GM21619 (cell line): ENCODE data around the gene MSH5.
A peak's percentile ranks its signal among the peaks of the same experiment; 100 is the strongest.

Source experiments
- ATAC-seq: cut with Tn5 transposase; IDR thresholded peaks from one replicate; pipeline ENCODE4 v1.9.1; 2021; ENCODE audit not compliant: unreplicated experiment

Gene MSH5

DNA sequence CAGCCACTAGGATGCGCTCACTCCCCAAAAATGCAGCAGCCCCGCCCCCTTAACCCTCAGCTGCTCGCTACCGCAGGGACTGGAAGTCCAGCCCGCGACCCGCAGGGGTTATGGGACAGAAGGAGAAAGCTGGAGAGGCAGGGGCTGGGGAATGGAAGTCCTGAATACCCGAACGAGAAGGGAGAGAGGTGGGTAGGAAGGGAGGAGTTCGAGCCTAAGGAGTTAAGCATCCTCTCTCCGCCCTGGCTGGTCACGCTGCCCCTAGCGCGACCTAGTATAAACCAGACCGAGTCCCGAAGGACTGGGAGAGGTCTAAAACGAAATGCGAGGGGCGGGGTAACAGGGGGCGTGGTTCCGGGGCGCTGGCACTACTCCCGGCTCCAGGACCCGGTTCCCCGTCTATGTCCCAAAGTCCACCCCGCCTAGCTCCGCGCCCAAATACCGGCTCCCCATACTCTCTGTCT, 10.3 kb upstream of the MSH5 start:
- ATAC-seq, result peak; percentile 43

DNA sequence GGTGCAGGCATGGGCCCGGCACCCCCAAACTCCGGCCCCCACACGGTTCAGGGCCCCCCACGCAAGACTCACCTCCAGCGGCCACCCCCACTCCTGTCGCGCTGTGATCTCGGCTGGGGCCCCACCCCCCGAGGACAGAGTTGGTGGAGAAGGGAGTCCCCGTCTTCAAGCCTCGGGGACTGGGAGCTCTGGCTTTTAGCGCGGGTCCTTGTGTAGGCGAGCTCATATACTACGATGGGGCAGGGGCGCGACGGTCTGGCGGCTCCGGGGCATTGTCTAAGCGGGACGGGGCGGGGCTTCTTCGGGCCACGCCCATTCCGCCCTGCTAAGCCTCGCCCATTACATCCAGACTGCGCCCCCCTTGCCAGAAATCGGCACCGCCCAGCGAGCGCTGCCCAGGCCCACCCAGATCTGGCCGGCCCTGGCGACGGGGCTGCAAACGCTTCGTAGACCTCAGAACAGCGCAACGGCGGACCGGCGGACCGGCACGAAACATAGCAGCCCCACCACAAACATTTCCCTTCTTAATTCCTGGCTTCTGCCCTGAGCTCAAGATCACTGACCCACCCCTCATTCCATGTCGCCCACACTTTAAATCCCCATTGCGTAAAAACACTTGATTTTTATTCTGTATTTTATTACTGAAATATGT, 9.7 kb upstream of the MSH5 start:
- ATAC-seq, result peak; percentile 30

DNA sequence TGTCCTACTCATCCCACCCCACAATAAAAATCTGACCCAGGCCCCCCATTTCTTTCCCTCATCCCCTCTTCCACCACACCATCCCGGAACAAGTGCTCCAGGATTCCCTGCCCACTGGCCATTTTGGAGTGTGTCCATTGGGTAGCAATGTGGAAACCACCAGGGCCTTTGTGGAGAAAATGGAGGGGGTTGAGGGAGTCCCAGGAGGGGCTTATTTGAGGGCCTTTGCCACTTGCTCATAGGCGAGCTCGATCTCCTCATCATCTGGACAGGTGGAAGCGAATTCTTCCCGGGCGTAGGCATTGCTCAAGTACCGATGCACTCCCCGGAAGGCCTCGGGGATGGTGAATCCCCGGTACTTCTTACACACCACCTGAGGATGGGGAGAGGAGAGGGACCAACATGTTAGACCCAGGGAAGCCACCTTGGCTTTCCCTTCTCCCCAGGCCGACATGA, 9.1 kb upstream of the MSH5 start:
- ATAC-seq, result no peak

DNA sequence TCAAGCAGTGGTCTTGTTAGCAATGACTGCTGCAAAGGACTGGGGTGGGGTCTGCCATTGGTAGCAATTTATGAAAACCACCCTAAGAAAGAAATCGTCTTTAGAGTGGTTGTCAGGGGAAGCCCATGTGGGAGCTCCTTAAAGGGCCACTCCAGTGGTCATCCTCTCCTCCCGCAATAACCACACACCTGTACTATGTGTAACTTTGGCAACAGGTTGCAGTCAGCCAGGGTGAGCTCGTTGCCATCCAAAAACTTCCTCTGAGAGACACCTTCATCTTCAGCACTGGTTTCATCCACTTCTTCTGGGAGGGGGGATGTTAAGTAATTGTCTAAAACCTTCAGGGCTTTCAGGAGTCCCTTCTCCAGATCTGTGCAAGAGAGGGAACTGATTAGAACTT, 7.8 kb upstream of the MSH5 start:
- ATAC-seq, result no peak

- no peak for ATAC-seq
Measured at GRCh38 chr6:31733734-31734133, 6.1 kb upstream of the MSH5 start.

DNA sequence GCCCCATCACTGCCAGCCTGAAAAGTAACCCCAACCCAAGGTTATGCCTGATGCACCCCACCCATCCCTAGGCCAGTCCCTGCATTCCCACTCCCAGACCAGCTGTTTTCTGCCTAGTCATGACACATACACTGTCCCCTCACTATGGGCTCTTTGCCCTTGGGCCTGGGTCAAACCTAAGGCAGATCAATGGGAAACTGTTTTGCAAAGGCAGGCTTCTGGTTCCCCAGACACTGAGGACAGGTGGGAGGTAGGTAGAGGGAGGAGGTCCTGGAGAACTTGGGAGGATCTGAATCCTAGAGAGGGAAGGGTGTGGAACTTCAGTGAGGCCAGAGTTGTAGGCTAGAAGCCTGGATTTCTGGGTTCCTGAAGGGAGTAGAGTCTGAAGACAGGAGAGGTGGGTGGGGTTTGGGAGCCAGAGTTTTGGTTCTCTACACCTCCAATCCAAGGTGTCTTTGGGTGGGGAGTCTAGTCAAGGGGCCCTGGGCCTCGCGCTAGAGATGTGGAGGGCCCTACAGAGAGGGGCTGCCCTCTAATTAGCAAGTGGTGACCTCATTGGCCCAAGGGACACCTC, 5.5 kb upstream of the MSH5 start:
- no peak for ATAC-seq

DNA sequence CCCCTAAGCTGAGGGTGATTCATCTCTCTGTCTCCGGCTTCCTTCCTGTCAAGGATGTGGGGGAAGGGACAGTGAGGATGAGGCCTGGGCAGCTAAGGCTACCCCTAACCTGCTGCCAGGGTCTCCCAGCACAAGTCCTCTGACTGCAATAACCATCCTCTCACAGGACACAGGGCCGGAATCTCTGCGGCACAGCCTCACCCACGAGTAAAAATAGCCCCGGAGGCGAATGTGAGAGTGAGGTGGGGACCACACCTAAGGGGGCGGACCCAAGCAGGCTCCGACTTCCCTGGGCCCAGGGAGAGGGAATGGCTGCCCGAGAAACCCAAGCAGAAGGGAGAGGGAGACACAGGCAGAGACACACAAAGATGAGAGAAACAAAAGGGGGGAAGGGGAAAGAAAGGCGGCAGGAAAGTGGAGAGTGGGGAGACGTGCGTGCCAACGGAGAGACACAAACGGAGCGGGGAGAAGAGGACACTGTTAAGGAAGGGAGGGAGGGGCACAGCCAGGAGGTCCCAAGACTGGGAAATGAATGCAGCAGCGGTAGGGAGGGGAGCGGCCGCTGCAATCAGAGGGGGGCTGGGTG, 4.9 kb upstream of the MSH5 start:
- peak; percentile 27 for ATAC-seq

GRCh38 chr6:31736021-31736767, 3.6 kb upstream of the MSH5 start, which contains the start of gene CLIC1:
CLIC1 (minus strand) TSS chr6:31736530; CDS start chr6:31736300, 230 bp downstream.
- no peak for ATAC-seq

GRCh38 chr6:31736768-31737314, 3.0 kb upstream of the MSH5 start:
- no peak for ATAC-seq

DNA sequence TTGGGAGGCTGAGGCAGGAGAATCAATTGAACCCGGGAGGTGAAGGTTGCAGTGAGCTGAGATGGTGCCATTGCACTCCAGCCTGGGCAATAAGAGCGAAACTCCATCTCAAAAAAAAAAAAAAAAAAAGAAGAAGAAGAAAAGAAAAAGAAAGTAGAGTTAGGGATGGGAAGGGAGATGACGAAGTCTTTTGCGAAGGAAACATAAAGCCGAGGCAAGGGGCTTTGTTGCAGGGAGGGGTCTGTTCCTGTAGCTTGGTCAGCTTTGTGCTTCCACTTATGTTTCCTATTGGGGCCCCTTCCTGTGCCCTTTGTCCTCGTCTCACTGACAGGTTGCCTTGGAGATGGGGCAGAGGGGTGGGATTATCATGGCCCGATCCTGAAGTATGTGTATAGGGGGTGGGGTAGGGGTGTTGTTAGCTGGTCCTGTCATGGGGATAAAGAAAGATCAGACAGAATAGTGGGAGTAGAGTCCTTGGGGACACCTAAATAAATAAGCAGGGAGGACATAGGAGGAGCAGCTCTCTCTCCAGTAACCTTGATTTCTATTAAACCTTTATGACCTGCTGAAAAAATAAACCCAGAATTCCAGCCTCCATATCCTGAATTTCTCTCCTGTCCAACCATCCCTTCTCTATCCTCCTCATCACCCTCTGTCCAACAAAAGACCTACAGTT, 2.4 kb upstream of the MSH5 start:
- ATAC-seq, result no peak

DNA sequence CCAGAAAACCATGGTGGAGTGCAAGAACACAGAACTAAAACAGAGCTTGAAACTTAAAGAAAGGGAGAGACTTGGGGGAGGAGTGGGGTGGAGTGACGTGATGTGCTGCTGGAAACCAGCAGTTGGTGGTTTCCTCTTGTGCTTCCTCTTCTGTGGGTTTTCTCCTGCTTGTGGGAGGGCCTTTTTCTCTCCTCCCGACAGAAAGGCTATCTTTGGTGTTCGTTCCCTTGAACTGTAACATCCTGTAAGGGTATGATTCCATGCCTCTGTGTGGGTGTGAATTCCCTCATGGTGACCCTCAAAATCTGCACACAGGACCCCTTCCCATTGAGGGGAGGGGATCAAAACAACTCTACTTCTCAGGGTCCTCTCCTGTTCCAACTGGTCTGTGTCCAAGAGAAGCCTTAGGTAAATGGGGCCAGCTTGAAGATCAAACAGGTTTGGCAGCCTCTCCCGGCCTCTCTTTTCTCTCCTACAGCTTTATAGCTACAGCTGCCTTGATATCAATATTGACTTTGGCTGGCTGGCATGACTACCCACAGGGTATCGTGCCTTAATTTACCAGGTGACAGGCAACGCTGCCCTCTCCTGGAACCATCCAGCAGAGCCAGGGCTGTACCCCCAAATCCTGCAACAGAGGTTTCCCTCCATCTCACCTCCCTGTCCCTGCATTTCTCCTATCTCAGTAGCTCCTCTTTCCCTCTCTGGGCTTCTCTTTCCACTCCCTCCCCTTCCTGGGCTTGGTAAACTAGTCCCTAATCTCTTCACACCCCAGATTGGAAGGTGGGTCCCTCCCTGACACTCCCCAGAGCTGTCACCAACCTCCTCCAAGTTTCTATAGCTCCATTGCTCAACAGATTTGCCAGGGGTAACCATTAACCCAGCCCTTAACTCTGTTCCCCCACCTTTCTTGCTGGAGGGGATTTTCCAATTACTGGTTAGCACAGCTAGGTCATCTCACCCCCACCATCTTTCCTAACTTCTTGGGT, 1.5 kb upstream of the MSH5 start:
- ATAC-seq, result no peak

DNA sequence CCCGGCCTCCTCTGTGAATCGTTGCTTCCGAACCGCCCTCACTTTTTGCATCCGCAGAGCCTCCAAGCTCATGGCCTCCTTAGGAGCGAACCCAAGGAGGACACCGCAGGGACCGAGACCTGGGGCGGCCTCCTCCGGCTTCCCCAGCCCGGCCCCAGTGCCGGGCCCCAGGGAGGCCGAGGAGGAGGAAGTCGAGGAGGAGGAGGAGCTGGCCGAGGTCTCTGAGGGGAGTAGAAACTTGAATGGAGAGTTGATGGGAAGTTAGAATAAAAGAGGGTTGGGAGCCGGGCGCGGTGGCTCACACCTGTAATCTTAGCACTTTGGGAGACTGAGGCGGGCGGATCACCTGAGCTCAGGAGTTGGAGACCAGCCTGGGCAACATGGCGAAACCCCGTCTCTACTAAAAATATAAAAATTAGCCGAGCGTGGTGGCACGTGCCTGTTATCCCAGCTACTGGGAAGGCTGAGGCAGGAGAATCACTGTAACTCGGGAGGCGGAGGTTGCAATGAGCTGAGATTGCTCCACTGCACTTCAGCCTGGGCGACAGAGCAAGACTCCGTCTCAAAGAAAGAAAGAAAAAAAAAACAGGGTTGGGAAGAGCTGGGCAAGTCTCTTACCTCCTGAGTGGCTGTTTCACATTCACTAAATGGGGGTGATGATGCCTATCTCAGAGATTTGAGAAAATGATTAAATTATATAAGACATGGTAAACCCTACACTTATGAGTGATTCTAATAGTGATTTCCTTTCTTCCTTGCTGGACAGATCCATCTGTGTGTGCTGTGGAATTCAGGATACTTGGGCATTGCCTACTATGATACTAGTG, 805 bp downstream of the MSH5 start:
- peak; percentile 2 for ATAC-seq

DNA sequence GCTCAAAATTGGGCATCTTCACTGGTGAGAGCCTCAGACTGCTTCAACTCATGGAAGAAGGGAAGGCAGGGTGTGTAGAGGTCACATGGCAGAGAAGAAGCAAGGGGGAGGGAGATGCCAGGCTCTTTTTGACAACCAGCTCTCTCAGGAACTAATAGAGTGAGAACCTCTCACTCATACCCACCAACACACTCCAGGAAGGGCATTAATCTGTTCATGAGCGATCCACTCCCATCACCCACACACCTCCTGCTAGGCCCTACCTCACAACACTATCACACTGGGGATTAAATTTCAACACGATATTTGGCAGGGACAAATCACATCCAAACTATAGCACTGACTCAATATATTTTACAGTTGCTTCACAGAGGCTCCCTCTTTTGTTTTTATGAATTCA, 2.0 kb downstream of the MSH5 start:
- ATAC-seq, result no peak

DNA sequence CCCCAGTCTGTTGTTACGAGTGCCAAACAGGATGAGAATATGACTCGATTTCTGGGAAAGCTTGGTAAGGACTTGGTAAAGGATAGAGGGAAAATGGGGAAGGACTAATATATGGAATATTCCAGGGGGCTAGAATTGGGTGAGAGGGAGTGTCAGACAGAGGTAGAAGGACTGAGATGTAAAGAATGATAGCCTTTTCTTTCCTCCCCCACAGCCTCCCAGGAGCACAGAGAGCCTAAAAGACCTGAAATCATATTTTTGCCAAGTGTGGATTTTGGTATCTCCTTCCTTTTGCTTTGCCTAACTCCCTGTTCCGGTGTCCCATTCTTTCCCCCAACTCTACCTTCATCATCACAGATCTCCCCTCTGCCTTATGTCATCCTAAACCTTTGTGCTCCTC, 3.1 kb downstream of the MSH5 start:
- no peak for ATAC-seq

DNA sequence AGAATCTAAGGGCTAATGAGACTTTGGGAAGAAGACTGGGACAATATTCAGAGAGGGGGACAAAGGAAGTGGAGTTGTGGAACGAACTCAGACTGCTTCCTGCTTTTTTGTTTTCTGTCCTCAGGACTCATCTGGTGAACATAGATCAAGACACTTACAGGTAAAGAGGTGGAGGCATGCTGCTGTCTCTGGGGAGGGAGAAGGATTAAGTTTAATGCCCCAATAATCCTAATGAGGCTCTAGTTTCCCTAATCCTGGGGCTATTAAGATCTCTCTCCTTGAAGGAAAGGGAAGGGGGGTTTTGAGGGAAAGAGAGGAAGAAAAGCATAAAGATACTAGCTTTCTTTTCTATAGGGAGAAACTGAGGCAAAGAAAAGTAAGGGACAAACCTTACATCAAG, 4.6 kb downstream of the MSH5 start:
- ATAC-seq, result no peak

GRCh38 chr6:31749301-31750036, 9.7 kb downstream of the MSH5 start:
- no peak for ATAC-seq

DNA sequence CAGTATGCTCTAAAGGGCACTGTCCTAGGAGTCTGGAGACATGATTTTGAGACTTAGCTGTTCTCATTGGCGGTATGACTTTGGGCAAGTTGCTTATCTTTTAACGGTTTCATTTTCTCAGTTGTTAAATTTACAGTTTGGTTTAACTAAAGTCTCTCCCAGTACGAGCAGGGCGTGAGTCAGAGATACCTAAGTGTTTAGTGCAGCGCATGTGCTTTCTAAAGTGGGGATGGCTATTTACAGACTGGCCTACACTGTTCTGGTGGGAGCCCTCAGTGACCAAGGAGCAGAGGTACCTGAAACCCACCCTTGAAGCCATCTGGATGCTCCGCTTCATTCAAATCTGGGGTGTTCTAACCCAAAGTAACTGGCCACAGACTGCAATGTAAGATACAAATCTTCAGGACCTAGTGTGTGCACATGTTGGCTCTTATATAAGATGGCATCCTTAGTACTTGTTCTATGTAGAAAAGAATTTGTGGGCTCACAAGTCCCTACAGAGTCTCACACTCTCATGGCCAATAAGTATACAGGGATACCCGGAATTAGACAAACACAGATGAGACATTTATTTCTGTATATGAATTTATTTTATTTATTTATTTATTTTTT, 10.7 kb downstream of the MSH5 start:
- no peak for ATAC-seq
